HL-60 (cell line): ENCODE results near the gene RBPJL.

Source experiments
- POLR2AphosphoS5 ChIP-seq: IDR thresholded peaks from 2 replicates; pipeline ENCODE4 v1.6.1; 2012; ENCODE audit warnings: low read depth
- TF ChIP-seq, protein P1 (sequence below): IDR thresholded peaks from one replicate; pipeline ENCODE4 v1.5.1; 2011; ENCODE audit warnings: low read length, control low read depth, inconsistent platforms; ENCODE audit not compliant: insufficient read depth

DNA sequence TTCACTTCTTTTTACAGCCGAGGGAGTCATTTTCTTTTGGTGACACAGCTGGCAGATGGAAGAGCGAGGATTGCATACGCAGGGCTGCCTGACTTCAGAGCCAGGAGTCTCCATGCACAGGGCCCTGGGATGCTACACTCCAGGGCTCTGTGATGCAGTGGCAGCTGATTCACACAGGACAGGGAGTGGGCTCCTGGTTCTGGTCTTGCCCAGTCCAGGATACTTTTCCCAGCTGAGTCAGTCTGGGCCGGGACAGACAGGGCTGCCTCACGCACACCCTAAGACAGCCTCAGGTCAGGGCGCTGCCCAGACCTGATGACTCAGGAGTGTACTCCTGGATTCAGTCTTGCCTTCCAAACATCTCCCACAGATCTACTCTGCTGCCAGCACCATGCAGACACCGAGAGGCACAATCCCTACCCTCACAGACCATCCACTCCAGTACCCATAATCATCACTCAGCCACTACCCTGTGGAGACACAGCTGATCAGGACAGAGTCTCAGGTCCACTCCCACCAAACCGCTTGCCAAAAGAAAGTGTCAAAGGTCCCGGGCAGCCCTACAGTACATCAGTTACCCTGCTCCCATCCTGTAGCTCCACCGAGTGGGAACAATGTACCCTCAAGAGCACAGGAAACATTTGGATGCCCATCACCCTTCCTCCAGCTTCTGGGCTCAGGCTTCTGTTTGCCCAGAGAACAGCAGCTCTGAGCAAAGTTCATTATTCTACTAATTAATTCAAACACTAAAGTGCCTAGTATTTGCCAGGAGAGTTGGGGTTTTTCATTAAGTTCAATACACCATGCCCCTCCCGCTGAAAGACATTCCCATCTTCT is 30.1 kb downstream of the RBPJL start:
- TF ChIP-seq, protein P1, sequence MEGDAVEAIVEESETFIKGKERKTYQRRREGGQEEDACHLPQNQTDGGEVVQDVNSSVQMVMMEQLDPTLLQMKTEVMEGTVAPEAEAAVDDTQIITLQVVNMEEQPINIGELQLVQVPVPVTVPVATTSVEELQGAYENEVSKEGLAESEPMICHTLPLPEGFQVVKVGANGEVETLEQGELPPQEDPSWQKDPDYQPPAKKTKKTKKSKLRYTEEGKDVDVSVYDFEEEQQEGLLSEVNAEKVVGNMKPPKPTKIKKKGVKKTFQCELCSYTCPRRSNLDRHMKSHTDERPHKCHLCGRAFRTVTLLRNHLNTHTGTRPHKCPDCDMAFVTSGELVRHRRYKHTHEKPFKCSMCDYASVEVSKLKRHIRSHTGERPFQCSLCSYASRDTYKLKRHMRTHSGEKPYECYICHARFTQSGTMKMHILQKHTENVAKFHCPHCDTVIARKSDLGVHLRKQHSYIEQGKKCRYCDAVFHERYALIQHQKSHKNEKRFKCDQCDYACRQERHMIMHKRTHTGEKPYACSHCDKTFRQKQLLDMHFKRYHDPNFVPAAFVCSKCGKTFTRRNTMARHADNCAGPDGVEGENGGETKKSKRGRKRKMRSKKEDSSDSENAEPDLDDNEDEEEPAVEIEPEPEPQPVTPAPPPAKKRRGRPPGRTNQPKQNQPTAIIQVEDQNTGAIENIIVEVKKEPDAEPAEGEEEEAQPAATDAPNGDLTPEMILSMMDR: no peak
- no peak for TF ChIP-seq POLR2AphosphoS5
